ENCODE measurements around the gene DNAL4.
A peak's percentile ranks its signal among the peaks of the same experiment; 100 is the strongest.

Gene DNAL4

DNA sequence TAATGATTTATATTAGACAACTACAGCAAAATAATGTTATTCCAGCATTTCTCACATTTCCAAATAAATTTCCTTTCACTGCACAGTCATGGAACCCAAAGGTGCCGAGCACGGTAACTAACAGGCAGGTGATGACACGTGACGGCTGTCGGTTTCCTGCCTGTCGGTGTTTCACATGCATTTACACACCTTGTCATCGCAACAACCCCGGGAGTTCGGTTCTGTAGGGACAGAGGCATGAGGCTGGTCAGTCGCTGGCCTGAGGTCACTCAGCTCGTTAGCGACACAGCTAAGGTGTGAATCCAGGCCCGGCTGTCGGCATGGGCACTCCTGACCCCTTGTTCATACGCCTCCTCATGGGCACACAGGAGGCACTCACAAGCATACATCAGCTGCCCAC lies 9.9 kb downstream of the DNAL4 start:
- no peak for DNase-seq

DNA sequence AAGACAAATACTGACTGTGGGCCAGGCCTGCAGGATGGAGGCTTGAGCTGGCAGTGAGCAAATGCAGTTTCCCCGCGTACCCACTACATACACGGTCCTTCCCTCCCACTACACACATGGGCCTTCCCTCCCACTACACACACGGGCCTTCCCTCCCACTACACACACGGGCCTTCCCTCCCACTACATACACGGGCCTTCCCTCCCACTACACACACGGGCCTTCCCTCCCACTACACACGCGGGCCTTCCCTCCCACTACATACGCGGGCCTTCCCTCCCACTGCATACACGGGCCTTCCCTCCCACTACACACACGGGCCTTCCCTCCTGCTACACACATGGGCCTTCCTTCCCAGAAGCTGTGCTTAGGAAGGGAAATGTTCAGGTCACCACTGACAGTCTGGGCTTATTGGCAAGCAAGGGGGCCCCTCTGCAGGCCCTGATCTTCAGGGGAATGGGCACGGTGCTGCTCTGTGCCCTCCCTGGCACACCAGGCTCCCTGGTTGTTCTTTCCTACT lies 10.8 kb downstream of the DNAL4 start:
- DNase-seq = no peak

DNA sequence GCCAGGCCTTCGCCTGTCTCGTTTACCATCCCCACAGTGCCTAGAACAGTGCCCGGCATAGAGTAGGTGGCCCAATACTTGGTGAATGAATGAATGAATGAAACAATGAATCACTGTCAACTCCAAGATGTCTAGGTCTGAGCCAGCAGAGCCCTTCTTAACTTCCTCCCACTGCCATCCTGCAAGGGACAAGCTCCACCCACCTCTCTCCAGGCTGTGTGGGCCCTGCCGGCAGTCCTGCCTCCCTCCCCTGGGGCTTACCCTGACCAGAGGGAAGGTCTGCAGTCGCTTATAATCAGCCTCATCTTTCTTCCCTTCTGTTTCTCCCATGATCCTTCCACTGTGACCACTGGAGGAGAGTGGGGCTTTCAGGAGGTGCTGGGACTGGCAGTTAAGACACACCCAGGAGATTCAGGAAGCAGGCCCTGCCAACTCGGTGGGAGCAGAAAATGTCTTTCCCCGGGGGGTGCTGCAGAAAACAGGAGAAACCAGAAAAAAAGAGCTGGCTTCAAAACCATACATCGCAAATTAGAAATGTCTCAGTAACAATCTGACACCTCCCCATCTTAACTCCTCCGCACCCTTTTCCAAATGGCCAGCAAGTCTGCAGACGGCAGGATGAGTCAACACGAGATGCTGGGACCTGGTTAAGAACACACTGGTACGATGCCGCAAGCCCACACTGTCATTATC lies 11.4 kb downstream of the DNAL4 start:
- peak; percentile 31 for DNase-seq

DNA sequence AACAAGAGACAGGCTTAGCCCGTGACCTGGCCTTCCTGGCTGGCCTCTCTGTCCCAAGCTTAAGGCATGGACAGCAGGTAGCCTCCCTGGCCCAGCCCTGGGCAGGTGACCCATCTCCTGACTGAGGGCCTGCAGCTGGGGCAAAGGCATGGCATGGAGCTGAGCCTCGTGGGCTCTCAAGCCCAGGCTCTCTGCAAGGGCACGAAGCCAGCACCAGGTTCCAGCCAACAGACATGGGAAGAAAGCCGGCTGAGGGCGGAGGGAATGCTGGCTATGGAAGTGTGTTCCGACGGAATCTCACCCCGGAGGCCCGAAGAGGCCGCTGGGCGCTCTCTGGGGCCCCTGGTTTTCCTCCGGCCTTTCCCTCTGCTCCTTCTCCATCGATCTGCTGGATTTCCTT lies 12.9 kb downstream of the DNAL4 start:
- no peak for DNase-seq

DNA sequence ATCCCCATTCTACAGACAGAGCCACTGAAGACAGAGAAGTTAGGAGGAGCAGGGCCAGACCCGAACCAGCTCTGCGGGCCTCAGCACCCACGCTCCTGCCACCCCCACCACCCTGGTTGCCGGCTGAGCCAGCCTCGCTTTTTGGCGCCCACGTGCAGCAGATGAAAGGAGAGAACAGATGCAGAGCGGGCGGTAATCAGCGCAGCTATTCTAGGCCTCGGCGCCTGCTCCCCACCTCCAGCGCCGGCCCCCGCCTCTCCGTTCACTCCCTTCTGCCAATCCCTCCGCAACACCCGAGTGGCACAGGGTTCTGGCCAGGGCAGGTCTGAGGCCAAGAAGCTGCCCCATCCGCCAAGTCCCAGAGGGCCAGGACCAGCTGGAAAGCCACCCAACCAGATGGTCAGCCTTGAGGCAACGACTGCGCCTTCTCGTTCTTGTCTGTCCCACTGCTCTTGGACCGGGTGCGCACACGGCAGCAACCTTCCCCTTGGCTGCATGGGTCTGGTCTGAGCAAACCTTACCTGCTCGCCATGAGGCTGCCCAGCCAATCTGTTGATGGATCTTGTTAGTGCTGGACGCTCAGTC lies 16.8 kb downstream of the DNAL4 start:
- DNase-seq = no peak

DNA sequence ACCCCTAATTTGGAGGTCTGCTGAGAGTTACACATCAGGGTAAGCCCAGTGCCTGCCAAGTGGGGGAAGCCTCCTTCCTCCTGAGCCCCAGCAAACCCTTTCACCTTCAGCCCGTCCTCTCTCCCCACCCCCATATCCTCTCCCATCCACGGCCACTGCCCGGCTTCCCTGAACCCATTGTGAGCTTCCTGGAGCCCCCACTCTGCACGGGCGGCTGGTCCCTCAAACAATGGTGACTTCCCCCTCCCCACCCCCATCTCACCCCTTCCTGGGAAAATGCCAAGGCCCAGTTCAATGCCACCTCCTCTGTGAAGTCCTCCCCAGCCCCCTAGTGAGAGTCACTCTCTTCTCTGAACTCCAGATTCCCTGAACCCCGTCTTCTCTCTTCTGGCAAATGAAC lies 17.9 kb downstream of the DNAL4 start:
- DNase-seq = no peak

DNA sequence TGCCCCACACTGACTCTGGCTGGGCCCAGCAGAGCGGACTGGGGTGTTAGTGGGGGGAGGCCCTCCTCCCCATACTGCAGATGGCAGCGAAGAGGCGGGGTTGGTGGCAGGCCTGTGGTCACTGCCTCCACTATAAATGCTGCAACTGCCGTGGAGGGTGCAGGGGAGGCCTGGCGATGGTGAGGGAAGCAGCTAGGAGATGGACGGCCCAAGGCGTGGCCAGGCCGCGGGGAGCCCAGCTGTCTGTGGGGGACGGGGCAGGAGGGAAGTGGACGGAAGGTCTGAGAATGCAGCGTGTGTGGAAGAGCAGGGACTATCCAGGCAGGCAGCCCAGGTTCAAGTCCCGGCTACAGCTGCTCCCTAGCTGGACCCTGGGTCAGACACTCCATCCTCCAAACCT lies 18.3 kb downstream of the DNAL4 start:
- DNase-seq = no peak

DNA sequence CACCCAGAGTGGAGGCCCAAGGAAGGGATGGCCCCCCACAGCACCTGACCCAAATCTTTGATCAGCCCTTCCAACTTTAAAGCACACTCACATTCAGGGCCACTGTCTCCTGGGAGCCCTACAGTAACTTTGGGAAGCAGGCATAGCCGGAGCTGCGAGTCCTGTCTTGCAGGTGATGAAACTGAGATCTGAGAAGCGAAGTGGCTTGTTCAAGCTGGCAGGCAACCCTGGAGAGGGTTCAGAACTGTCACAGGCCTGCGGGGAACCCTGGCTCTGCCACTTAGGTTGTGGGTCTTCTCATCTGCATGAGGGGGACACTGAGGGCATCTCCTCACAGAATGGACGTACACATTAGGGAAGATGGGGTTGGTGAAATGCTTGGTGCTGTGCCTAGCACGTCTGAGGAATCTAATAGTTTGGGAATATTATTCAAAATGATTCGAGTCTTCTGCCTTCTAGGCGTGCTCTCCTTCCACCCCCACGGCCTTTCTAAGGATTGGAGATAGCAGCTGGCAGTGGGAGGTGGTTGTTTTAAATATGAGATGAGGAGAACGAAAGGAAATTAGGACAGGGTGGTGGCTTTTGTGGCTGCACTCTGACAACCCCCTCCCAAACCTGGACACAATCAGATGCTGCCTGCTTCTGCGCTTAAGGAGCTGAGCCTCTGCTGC lies 19.3 kb downstream of the DNAL4 start:
- DNase-seq = no peak

DNA sequence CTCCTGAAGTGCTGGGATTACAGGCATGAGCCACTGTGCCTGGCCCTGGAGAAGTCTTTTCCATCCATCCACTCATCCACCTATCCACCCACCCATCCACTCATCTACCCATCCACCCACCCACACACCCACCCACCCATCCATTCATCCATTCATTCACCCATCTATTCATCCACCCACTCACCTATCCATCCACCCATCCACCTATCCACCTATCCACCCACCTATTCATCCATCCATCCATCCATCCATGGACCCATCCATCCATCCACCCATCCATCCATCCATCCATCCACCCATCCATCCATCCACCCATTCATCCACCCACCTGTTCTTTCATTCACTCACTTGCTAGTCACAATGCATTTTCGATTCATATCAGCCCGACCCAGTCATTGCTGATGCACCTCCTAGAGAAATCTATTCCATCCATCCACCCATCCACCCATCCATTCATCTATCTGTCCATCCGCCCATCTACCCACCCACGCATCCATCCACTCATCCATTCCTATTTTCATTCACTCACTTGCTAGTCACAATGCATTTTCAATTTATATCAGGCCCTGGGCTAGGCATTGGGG lies 20.5 kb downstream of the DNAL4 start:
- DNase-seq = no peak

DNA sequence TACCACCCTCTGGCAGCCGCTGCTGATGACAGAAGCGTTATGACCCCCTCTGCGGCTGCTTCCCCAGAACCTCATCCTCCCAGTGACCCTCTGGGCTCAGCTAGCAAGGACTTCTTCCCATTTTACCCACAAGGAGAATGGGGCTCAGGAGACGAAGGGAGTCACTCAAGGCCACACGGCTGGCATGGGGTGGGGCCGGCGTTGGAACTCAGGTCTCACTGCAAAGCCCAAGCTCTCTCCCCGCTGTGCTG lies 21.4 kb downstream of the DNAL4 start:
- DNase-seq = no peak

DNA sequence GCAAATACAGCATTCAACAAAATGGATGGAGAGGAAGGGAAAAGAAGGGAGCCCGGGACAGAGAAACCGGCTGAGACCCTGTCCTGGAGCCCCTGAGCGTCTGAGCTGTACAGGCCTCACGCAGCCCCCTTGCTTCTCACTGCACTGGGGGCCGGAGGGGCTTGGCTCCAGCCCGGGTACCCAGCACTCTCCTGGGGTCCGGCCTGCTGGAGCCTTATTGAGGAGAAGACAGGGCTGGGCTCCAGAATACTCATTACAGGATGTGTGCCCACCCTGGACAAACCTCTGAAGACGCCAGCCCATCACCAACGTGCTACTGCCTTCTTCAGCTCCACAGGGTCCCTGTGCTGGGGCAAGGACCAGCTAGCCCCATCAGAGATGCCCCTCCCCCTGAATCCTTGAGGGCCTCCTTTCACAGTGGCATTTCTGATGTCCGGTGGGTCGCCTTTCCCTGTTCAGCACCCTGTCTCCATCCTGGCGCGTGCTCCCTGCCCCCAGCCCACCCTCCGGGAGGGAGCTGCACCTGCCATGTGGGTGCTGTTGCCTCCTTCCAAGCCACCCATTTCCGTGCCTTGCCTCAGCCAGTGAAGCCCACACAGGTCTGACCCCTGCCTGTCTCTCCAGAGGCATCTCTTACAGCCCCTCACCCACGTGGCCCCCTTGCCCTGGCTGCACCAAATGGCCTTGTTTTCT lies 23.5 kb downstream of the DNAL4 start:
- no peak for DNase-seq

DNA sequence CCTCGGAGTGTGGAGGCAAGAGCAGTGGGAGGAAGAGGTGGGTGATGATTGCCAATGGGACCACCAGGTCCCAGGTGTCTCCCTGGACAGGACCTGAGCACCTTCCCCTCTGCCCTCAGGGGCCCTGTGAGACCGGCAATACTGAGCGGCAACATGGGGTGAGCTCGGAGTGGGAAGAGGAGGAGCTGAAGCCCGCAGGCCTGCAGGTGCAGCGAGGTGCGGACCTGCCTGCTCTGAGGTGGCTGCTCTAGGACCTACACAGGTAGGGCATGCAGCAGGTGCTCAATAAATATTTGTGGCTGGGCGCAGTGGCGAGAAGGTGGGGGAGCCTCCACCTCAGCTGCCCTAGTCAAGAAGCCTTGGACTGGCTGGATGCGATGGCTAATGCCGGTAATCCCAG lies 25.9 kb downstream of the DNAL4 start:
- DNase-seq = no peak

DNA sequence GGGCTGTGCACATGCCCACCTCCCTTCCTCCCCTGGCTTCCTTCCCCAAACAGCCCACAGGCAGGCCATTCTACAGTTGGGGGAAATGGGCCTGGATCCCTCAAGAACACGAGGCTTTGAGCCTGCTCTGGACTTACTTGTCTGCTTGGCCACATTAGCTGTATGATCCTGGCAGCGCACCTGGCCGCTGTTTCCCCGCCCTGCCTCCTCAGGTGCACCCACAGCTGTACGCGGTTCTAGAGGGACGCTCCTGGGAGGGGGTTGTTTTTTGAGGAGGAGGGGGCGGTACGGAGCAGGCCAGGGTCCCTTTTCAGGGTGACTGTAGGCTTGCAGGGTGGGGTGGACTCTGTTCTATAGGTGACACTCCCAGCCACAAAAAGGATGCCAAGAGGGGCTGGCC lies 26.6 kb downstream of the DNAL4 start:
- no peak for DNase-seq

DNA sequence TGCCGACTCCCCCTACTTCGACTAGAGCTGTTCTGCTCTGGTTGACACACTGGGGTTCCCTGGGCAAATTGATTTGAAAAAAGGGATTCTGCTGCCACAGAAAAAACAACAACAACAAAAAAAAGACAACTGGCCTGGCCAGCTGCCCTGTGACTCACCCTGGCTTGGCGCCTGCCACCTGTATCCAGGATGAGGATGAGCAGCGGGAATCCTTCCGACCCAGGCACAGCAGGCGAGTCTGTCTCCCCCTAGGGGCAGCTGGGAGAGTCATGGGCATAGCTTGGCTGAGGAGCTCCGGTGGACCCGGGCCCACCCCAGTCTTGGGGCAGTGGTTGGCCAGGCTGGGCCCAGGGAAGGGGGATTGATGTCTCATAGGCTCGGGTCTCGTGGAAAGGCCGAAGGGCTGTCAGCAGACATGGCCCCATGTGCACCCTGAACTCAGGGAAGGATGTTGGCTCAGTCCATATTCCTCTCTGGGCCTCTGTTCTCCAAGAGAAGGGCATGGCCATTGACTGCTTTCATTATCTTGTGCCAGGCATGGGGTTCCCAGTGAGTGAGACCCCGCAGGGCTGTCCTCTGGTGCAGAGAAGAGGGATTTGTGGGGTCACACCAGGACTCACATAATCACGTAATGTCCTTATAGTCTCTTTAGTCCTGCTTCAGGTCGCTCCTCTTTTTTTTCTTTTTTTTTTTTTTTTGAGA lies 27.7 kb downstream of the DNAL4 start:
- DNase-seq = peak; percentile 55

DNA sequence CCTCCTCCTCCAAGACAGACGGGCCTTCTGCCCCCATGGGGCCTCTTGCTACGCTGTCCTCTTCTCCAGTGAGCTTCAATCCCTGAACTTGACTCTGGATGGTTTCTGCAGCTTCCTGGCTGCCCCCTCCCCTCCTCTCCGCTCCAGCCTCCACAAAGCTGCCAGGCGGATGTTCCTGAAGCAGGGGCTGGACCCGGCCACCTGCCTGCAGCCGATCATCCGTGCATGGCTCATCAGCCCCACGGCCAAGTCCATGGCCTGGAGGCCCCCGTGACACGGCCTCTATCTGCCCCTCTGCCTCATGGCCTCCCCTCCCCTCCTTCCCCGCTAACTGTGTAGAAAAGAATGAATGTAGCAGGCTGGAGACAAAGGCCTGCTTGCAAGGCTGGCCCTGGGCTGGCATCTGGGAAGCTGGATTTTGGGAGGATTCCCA lies 31.4 kb downstream of the DNAL4 start:
- no peak for DNase-seq

DNA sequence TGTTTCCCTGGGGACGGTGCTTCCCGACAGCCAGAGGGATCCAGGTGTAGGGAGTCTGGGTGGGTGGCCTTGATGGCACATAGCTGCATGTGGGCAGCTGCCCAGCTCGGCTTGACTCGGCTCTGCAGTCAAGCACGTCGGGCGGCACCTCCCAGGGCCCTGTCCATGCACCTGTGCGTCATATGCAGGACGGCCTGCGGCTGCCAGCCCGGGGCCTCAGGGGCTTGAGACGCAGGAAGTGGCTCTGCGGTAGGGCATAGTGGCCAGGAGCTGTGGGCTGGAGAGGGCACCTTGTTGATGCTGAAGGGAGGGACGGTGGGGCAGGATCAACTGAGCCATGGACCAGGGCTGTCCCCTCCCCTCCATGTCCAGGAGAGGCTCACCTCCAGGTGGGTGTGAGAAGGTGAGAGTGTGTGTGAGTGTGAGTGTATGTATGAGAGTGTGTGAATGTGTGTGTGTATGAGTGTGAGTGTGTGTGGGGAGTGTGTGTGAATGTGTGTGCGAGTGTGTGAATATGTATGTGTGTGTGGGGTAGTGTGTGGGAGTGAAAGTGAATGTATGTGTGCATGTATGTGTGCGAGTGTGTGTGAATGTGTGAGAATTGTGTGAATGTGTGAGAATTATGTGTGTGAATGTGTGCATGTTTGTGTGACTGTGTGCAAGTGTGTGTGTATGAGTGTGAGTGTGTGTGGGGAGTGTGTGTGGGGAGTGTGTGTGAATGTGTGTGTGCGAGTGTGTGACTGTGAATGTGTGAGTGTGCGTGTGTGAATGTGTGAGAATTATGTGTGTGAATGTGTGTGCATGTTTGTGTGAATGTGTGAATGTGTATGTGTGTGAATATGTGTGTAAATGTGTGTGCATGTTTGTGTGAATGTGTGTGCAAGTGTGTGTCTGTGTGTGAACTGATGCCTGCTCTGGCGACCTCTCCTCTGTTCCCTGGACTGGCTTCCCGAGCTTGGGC lies 32.5 kb downstream of the DNAL4 start:
- DNase-seq = no peak

DNA sequence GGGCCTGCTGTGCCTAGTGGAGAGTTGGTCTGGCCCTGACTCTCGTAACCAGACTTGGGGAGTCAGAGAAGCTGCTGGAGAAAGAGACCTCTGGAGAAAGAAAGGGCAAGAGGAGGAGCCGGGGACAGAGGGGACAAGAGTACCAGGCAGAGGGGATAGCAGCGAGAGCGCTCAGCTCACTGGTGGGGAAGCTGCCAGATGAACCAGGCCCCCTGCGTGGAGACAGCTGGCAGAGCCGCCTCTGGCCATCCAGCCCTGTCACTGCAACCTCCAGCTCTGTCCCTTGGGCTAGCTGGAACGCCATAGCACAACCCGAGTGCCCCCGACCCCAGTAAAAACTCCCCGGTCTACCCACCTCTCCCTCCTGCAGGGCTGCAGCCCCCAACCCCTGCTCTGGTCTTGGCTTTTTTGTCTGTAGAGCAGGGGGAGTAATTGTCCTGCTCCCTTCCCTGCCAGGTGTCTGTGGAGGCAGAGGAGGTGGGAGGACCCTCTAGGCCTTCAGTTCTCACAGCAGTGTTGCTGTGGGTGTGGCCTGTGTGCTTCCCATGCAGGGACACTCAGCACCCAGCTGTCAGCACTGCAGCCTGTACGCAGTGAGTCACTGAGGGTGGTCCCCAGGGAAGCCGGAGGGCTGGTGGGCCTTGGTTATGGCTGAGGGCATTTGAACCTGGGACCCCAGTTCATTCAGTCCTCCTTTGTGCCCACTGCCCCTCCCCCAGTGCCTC lies 33.3 kb downstream of the DNAL4 start:
- DNase-seq = no peak

DNA sequence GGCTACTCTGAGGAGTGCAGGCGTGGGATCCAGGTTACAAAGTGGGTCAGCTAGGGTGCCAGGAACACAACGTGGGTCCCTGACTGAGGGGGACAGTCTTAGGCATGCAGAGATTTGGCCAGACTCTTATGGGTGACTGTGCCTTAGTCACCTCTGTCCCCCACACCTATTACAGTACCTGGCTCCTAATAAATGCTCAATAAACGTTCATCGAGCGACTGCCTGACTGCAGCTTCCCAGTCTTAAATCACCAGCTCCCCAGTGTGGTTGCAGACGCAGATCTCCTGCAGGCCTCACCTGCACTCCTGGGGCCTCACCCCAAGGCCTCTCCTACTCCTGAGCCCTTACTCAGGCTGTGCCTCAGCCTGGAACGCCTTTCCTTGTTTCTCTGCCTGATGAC lies 34.9 kb downstream of the DNAL4 start:
- DNase-seq = no peak

DNA sequence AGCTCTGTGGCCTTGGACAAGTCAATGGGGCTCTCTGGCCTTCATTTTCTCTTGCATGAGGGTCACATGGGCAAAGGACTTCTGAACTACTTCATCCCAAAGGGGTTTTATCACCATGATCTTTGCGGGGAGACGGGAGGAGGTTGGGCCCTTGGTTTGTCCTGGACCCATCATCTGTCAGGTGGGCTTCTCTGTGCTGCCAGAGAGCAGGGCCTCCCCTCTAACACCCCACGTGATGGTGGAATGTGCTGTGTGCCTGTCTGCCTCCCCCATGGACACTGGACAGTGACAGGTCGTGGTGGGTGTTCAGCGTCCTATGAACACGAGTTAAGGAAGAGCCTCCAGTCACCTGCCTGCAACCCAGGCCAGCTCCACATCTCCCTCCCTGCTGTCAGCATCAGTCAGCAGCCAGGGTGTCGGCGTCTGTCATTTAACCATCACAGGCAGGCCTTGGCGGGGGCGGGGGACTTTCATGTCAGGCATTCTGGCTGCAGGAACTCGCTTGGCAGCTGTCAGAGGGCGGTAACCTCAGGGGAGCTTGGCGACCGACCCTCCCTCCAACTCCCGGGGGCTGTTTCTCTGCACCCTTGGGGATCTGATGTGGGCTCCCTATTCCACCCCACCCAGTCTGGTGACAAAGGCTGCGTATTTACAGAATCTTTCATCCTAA lies 35.5 kb downstream of the DNAL4 start:
- DNase-seq = no peak

DNA sequence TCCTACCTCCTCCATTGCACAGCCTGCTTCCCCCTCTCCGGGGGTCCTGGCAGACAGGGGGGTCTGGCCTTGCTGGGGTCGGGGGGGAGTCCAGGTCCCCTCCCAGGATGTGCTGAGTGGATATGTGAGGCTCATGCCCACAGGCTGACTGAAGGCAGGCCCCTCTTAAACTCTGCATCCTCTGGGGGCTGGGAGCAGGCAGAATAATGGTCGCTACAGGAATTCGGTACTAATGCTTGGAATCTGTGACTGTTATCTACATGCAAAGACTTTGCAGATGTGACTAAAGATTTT lies 36.5 kb downstream of the DNAL4 start:
- no peak for DNase-seq

Data from suppressor macrophage treated with lipopolysaccharide for 4 hours (primary cell).